Activated T-cell treated with anti-CD3 and anti-CD28 coated beads, Interleukin-2, amount 50 U/mL, for 1 hour (primary cell): Measurements from ENCODE around the gene POPDC2.

Source experiments
- DNase-seq: peaks from one replicate; pipeline ENCODE4 v3.0.0-alpha.2; 2020

Gene POPDC2

DNA sequence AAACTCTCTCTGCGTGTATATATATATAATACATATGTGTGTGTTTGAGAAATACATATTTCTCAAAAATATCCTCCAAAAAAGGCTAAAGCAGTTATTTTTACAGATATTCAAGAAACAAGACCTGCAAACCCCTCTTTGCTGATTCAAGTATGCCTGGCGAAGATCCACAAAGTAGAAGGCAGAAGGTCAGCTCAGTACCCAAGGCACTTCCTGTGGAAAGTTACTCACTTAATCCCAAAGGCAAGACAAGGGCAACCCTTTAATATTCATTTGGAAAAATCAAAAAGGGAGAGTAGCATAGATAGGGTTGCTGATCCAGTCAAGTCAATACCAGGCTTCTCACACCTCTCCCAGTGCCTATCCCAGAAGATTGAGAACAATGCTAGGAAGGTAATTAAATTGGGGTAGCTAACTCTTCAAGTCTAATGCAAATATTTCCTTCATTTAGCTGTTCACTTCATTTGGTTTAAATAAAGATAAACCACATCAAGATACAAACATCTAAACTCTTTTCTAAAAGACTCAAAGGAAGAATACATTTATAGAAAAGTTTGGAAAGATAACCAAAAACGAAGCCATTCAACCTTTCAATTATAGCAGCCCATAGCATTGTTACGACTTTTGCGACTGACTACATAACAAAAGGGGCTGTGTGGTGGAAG lies 9.6 kb upstream of the POPDC2 start:
- DNase-seq = no peak

DNA sequence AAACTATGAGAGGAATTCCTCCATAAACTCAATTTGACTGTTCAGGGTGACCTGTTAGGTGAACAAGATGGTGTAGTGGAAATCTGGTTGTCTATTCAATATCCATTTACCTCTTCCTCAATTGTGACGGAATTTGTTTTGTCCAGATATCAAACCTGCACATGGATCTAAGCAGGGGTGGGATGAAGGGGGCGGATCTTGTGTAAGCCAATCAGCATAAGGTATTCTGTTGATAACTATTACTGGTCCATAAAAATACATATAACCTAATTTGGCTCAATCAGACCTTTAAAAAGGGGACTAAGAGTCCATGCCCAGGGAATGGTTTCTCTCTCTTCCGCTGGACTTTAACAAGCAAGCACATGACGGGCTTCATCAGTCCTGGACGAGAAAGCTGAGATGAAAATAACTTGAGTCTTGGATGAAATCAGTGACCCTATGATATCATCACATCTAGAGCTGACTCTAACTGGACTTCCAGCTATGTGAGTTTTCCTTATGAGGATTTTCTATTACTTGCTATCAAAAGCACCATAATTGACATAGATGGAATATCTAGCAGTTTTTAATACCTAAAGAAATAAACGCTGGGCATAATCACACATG lies 5.7 kb upstream of the POPDC2 start:
- no peak for DNase-seq

- no peak for DNase-seq
Measured at GRCh38 chr3:119664850-119665379, 4.5 kb upstream of the POPDC2 start.

GRCh38 chr3:119664370-119664769 lies 4.0 kb upstream of the POPDC2 start:
- DNase-seq = no peak

- DNase-seq = no peak
Measured at GRCh38 chr3:119663885-119664284, 3.5 kb upstream of the POPDC2 start.

DNA sequence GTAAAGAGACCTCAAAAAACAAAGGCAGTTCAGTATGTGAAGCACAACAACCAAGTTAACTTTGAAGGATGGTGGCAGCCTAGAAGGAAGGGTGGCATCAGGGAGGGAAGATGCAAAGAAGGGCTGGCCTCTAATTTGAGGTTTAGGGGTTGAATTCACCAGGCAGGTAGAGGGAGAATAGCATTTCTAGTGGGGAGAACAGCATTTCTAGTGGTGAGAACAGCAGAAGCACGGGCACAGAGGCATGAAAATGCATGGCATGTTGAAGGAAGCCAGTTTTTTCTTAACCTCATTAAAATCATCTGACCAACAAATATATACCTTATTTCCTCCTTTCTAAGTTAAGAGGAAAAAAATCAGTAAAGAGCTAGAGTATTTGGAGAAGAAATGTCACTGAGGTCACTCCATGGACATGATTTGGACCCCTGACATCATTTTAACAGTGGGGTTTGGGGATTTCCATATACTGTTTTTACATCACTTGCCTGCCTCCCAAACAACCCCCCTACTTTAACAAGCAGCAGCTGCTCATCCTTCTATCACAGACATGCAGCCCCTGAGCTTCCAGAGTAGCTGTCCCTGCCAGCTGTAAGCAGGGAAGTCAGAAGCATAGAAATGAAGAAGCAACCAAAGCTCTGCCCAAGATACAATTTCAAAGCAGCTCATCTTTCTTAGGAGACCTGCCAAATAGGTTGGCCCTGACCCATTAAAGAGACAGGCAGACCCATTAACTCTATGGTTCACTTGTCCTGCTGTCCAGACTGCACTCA lies 2.4 kb upstream of the POPDC2 start:
- DNase-seq = no peak

- DNase-seq = no peak
Measured at GRCh38 chr3:119659606-119660291, 640 bp downstream of the POPDC2 start.

DNA sequence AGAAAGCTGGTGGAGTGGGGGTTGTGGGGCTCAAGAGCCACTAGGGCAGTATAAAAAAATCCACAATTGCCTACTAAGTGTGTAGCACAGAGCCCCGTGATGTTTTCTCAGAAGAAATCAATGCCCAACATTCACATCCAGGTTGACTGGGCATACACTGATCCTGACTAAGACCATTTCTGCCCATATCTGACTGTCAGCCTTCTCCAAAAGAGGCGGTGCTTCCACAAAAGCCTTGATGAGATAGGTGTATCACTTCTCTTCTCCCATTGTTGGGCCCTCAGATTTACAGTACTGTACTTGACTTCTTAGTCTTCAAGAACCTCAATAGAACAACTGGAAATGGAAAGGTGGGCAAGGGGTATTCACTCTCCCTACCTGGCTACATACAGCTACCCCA lies 1.4 kb downstream of the POPDC2 start:
- no peak for DNase-seq

DNA sequence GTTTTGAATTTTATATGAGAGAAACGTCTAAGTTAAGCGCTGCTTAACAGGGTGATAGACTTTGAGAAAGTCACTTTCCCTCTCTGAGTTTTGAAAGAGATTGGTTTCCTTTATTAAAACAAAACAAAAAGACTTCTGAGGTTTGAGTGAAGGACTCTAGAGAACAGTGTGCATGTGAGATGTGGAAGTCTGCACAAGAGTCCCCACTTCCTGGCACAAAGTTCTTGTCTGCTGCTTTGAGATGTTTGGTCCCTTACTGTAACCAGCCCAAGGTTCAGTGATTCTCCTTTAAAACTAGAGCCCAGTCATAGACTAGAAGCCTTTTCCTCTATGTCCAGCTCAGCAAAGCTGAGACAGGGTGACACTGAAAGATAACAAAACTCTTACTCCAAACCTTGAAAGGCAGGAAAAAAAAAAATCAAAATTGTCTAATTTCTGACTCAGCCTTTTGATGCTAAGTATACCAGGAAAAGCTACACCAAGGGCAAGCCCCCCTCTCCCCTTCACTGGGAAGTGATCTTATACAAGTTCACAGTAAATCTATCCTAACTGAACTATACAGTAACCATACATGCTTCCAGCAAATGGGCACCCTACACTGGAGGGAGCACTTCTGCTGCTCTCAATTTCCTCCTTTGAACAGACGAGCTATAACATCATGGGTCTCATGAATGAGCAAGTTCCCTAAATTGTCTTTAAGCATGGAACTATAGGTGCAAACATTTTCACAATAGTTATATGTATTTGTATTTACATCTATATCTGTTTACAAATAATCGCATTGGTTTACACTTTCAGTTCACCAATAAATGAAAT lies 2.3 kb downstream of the POPDC2 start:
- DNase-seq = no peak

- DNase-seq = no peak
Measured at GRCh38 chr3:119653876-119654275, 6.5 kb downstream of the POPDC2 start.

GRCh38 chr3:119652306-119653033 lies 7.9 kb downstream of the POPDC2 start:
- no peak for DNase-seq

GRCh38 chr3:119649761-119650160 lies 10.6 kb downstream of the POPDC2 start:
- DNase-seq = no peak

- no peak for DNase-seq
Measured at GRCh38 chr3:119647843-119648575, 12.4 kb downstream of the POPDC2 start.

DNA sequence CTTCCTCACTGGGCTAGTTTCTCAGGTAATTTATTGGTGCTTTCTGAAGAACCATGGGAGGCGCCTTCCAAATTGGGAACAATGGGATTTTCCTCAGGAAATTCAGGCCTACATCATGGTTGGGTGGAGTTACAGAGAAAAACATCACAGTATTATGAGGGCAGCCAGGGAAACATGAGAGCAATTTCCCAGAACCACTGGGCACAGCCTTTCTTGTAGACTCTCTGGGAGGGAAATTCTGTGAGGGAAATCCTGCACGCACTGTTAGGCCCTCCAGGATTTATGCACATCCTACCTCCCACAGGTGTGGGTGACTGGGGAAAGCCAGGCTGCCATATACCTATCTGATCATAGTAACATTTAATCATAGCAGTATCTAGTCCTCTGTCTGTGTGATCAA lies 13.2 kb downstream of the POPDC2 start:
- no peak for DNase-seq

GRCh38 chr3:119645813-119646212 lies 14.6 kb downstream of the POPDC2 start:
- no peak for DNase-seq

- no peak for DNase-seq
Measured at GRCh38 chr3:119644481-119644880, 15.9 kb downstream of the POPDC2 start.

DNA sequence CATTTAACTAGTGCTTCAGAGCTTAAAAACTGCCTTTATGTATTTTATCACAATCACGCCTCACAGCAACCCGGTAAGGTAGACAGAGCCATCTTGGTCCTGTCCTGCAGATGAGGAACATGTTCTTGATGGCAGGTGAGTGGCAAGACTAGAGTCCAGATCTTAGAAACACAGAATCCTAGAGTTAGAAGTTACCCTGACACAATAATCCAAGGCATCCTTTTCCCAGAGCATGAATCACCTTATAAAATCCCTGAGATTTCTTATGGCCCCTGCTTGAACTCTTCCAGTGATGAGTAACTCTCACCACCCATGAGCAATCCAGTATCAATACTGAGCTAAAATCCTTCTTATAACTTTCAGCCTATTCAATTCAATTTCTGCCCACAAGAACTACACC lies 16.9 kb downstream of the POPDC2 start:
- no peak for DNase-seq

DNA sequence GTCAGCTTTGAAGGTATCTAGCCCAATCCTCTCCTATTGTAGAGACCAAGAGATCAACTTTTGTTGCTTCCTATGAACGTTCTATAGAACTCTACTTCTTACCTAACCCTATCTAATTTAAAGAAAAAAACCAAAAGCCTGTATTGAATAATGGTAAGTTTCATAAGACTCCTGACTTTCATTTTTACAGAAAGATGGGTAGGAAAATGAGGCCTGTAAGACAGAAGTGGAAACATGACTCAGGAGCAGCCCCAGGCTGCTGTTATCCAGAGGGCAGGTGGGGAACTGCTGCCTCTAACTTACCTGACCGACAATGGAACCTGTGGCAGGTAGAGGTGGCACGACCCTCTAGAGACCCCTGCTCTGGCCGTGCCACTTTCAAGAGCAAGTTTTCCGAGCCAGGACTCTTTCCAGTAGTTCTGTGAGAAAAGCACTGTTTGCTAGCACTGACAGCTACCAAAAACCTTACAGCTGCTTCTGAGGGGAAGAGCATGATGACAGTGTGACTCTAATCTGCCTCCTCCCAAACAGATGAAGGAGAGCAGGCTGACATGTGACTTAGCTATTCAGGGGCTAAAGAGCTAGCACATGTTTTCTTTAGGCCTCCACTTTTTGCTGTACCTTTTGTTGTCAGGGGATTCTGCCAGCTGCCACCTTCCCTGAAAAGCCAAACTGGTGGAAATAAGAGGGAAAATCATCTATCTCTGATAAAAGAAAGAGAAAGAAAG lies 17.5 kb downstream of the POPDC2 start:
- no peak for DNase-seq

- DNase-seq = no peak
Measured at GRCh38 chr3:119641416-119641815, 19.0 kb downstream of the POPDC2 start.
